Stimulated activated CD8-positive, alpha-beta memory T cell treated with anti-CD3 and anti-CD28 coated beads, Interleukin-12 subunit alpha, Interleukin-12 subunit beta, amount 100 ng/mL, for 24 hours (primary cell): ENCODE results near the gene CDK3.

Experiments
- DNase-seq: peaks from one replicate; pipeline ENCODE4 v3.0.0-alpha.2; 2020; ENCODE audit errors: extremely low read depth

The CDK3 gene

DNA sequence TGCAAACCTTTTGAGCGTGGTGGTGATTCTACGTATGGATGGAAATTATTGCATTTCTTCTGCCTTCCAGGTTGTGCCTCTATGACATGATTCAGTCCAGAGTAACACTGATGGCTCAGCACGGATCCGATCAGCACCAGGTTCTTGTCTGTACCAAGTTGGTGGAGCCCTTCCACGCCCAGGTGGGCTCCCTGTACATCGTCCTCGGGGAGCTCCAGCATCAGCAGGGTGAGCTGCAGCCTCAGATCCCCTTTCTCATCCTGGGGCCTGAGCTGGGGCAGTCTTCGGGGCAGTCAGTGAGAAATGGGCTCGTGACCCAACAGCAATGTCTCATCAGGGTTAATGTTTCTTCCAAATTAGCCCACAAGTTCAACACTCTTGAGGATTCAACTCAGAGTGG, 9.3 kb upstream of the CDK3 start:
- no peak for DNase-seq

- DNase-seq: no peak
Observed at GRCh38 chr17:75994802-75995370, 5.8 kb upstream of the CDK3 start.

DNA sequence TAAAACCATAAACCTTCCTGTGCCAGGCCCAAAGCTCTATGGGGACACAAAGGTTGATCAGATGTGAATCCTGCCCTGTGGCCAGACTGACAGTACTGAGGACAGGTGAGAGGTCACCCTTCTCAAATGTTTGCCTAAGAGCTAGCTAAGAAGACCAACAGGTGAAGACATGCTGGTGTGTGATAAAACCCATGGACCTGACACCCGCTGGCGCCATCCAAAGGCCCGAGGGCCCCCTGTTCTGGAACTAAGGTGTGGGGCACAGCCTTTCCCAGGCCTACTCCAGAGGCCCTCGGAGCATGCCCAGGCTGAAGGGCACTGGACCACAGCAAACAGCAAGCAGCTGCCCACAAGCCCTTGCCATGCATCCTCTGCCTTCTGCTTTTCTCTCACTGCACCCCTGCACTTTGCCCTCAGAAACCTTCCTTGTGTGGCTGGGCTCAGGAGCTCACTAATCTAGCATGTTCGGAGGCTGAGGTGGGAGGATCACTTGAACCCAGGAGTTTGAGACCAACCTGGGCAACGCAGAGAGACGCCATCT, 5.2 kb upstream of the CDK3 start:
- DNase-seq: no peak

DNA sequence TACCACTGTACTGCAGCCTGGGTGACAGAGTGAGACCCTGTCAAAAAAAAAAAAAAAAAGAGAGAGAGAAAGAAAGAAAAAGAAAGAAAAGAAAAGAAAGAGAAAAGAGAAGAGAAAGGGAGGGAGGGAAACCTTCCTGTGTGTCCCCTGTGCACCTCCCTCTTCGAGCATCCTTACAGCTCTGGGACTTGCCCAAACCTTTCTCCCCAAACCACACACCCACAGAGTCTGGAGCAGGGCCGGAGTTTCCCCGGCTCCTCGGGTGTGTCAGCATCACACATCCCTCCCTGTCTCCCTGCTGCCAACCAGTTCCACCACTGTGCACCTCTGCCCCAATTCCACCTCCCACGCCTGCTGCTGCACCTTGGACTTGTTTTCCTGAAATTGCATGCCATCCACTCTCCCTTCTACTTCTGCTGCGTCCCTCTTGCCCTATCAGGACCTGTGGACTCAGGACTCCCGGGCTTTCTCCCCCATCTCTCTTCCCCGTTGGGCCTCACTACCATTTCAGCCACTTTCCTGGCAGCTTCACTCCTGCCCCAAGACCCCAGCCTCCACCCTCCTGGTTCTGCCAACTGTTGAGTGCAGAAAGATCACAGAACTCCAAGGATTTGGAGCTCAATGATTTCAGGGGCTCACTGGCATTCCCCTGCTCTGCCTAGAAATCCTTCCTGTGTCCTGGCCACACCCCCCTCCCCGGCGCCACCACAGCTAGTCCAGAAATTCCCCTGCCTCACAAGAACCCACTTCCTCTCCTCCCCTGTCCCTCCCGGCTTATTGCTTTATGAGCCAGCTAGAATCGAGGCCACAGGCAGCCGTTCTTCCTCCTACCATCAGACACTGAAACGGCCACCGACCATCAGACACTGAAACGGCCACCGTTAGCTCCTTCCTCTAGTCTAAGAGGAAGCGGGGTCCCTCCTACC, 3.7 kb upstream of the CDK3 start:
- DNase-seq: no peak

- no peak for DNase-seq
Observed at GRCh38 chr17:75998327-75998795, 2.3 kb upstream of the CDK3 start.

DNA sequence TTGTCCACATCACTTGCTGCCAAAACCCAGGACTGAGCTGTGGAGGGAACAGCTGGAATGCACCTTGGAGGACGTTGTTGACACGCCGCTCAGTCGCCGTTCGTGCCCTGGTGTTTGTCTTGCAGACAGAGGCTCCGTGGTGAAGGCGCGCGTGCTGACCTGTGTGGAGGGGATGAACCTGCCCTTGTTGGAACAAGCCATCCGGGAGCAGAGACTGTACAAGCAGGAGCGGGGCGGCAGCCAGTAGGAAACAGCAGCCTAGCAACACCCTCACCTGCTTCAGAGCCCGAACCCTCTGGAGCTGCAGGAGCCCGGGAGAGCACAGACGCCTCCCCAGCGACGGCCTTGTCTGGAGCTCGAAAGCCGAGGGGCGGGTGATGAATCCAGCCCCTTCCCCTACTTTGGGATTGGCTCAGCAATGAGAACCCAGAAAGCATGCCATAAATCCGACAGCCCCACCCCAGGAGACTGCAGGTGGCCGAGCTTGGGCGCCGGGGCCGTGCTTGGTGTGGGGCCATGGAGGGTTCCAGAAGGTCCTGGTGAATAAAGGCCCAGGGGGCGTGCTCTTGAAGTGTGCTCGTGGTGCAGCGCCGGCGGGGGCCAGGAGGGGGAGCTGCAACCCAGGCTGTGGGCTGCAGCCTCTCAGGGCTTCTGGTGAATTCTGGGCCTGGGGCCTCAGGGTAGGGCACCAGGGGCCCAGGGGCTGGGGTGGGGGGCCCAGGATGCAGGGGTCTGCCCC, 470 bp upstream of the CDK3 start:
- no peak for DNase-seq

GRCh38 chr17:76002100-76002499, 1.4 kb downstream of the CDK3 start:
- DNase-seq: no peak

GRCh38 chr17:76003915-76004314, 3.3 kb downstream of the CDK3 start:
- DNase-seq: no peak

DNA sequence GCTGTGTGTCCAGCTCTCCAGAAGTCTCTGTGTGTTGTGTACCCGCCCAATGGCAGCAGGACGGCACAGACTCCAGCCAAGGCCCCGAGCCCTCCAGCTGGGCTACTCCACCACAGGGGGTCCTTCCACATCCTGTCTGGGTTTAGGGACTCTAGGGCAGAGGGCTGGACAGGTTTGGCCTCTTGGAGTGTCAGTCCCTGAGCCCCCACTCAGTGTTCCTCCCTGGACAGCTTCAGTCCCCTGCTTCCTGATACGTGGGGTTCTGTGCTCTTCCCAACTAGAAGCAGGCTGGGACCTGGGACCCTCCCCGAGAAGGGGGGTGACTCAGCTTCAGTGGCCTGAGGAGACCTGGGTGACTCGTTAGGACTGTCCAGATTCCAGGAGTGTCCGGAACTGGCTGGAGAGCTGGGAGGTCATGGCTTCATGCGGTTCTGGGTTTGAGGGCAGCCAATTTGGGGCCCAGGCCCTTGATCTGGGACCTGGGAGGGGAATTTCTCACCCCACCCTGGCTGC, 4.2 kb downstream of the CDK3 start:
- no peak for DNase-seq

DNA sequence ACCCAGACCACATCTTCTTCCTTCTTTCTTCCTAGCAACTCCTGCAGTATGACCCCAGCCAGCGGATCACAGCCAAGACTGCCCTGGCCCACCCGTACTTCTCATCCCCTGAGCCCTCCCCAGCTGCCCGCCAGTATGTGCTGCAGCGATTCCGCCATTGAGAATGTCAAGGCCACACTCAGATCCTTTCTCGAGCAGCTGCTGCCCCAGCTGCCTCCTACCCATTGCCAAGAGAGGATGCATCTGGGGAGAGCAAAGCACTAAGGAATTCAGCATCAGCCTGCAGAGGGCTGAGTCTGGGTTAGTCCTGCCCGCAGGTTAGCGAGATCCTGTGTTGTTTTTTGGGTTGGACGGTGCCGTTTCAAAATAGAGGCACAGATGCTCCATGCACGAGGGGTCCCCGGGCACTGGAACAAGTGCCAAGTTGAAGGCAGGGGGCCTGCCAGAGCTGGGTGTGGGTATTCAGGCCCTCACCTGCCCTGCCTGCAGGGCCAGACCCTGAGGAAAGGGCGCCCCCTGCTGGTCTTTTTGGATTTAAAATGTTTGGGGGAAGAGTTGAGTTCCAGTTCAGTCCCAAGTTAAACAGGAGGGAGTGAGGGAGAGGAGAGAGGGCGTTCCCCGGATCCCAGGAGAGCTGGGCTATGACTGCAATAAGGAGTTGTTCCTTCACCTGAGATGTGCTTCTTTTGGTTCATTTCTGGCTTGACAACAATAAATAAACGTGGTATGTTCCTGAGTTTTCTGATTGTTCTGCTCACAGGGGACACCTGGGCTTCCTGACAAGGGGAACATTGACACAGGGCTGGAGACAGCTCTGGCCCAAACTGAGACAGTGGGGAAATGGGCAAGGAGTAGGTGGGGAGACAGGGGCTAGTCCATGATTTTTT, 4.9 kb downstream of the CDK3 start:
- DNase-seq: peak; percentile 50

DNA sequence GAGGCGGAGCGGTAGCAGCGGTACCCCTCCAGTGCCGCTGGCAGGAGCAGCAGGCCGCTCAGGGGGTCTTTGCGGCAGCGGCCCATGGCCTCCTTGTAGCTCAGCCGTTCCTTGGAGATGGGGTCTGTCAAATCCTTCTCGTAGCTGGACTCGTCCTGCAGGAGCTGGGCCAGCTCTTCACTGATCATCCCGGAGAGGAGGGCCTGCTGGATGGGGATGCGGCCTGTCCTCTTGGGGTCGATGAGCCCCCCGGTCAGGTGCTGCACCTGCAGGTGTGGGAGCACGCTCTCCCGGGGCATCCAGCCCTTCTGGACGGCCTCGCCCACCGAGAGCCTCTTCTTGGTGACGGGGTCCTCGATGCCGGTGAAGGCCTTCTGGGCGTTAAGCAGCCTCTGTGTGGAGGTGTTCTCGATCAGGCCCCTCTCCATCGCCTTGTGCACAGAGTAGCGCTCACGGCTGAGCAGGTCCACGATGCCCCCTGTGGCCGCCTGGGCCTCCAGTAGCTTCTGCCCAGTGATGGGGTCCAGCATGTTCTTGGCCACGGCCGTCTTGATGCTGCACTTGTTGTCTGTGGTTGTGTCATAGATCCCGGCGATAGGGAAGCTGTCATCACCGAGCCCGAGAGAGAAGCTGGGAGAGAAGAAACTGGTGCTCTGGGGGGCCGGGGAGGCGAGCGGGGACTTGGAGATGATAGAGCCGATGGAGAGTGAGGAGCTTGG, 6.6 kb downstream of the CDK3 start:
- DNase-seq: no peak

- no peak for DNase-seq
Observed at GRCh38 chr17:76007850-76008165, 7.2 kb downstream of the CDK3 start.

- DNase-seq: no peak
Observed at GRCh38 chr17:76008208-76008607, 7.6 kb downstream of the CDK3 start.

GRCh38 chr17:76008630-76009425, 8.2 kb downstream of the CDK3 start:
- DNase-seq: no peak

- no peak for DNase-seq
Observed at GRCh38 chr17:76009447-76009846, 8.8 kb downstream of the CDK3 start.

DNA sequence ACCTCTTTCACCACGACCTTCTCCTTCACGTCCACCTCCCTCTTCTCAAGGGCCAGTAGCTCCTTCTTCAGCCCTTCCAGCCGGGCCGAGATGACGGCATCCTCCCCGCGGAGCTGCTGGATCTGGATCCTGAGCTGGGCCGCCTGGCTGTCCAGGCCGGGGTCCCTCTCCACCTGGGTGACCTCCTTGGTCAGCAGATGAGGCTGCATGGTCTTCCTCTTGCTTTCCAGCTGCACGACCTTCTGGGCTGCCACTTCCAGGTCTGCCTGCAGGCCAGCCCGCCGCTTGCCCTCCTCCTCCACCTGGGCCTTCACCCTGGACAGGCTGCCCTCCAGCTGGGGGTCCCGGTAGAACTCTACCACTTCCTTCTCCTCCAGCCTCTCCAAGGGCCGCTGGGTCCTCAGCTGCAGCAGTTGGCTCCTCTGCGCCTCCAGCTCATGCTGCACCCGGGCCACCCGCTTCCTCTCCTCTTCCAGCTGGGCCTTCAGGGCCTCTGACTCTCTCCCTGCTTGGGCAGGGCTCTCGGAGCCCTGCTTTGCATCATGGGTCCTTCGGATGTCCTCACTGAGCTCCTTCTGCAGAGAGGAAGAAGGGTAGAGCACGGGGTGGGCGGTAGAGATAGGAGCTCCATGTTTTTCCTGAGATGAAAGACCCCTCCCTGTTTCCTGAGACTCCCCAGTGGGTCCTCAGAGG, 9.5 kb downstream of the CDK3 start:
- DNase-seq: no peak

GRCh38 chr17:76011951-76012350, 11.3 kb downstream of the CDK3 start:
- DNase-seq: no peak

- no peak for DNase-seq
Observed at GRCh38 chr17:76013377-76013932, 12.8 kb downstream of the CDK3 start.
